Stimulated activated CD4-positive, alpha-beta T cell treated with anti-CD3 and anti-CD28 coated beads, Interleukin-2, amount 100 ng/mL, for 24 hours (primary cell): ENCODE measurements around the gene RNASE4.
"Not testable (repeated sequence)": the region's sequence is repeated elsewhere in the genome, so short reads cannot be mapped to it uniquely, and the experiment has no call there.

ENCODE experiments used
- DNase-seq, 2 donors: peaks; one replicate each; pipeline ENCODE4 v3.0.0-alpha.2; 2020

The RNASE4 gene, protein sequence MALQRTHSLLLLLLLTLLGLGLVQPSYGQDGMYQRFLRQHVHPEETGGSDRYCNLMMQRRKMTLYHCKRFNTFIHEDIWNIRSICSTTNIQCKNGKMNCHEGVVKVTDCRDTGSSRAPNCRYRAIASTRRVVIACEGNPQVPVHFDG

GRCh38 chr14:20683891-20684661 lies at the start of gene RNASE4:
Gene RNASE4 (plus strand): TSS chr14:20684560. CDS start chr14:20699372, 14,812 bp downstream.
- peak; percentile 83 to 84 for DNase-seq

DNA sequence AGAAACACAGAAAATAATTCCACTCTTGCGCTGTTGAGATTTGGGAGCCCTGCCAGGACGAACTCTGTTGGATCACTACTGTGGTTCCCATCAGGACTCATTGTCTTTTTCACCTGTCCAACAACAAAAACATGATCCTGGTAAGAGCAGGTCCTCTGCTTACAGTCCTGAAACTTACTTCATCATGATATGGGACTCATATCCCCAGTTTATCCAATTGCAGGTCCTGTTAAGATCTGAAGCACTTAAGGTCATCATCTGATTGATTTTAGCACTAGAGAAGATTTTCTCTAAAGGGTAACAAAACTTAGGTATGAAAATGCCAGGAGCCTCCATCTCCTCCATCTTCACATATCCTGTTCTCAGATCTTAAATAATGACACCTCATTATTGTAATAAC lies 42.8 kb upstream of the RNASE4 start, which contains the start of gene OR6S1:
TSS of gene OR6S1 (minus strand) at position 101 of the 400 bp plus-strand sequence. CDS start at position 101, 0 bp downstream.
- DNase-seq: no peak

- DNase-seq: no peak
Measured at GRCh38 chr14:20642182-20642581, 42.2 kb upstream of the RNASE4 start.

DNA sequence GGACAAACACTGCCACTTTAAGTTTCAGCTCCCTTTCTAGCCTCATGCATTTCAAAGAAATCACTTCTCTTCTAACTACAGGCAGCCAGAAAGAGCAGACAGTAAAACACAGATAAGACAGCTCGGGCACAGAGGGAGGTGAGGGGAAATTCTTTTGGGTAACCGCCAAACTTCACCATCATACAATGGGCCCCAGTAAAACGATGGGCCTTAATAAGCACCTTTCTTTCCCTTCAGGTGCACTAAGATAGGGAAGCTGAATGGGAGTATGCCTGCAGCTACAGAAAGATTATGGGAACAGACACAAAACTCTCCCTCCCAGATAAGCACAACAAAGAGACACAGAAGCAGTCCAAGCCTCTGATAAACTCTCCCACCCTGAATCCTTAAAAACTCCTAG lies 41.6 kb upstream of the RNASE4 start:
- DNase-seq: not testable (repeated sequence)

GRCh38 chr14:20644520-20644919 lies 39.8 kb upstream of the RNASE4 start:
- no peak for DNase-seq

DNA sequence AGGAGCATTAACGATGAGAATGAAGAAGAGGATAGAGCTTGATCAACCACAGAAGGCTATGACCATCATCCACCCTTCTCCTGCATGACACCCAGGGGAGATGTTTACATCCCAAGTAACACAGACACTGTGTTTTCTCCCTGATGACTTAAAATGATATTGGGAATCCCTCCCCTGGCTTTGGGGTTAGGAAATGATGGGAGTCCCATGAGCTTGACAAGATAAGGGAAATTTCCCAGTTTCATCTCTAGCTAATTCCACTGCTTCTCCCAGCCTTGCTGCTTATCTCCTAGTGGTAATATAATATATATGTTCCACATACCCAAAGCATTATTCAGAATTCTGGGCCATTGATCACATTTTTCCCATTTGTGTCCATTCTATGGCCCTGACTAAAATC lies 38.9 kb upstream of the RNASE4 start:
- no peak for DNase-seq

DNA sequence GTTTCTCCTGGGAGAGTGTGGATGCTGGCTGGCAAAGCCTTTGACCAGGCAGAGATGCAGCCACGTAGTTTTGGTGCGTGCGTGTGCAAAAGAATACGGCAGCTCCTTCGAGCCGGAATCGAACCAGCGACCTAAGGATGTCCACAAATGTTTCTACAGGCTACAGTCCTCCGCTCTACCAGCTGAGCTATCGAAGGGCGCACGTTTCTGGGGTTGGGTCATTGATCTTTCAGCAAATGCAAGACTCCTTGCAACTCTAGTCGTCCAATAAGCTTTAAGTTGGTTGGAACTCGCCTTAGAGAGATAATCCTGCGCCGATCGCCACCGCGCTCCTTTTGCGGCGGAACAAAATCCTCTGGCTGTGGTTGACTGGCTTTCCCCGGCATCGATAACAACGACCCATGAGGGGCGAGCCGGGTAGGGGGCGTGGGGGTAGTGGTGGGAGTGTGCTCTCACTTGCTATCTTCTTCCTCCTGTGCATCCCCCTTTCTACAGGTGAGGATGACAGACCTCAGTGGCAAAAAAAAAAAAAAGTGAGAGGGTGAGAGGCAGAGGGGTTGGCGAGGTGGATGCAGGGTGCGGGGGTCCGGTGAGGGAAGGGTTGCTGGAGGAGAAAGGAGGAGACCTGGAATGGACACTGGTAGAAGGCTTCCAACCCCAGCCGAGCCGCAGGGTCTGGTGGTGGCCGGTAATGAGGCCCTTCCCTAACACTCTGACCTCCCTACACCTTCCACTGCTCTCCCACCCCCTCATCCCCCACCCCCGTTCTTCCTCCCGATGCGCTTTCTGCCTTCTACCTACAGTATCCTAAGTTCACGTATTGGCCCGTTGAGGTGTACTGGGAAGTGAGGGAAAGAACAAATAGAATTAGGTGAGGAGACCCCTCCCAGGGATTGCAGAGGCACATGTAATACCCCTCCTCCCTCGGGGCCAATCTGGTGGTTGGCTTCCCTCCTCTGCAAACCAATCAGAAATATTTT lies 31.1 kb upstream of the RNASE4 start:
- DNase-seq: peak; percentile 63 to 79

DNA sequence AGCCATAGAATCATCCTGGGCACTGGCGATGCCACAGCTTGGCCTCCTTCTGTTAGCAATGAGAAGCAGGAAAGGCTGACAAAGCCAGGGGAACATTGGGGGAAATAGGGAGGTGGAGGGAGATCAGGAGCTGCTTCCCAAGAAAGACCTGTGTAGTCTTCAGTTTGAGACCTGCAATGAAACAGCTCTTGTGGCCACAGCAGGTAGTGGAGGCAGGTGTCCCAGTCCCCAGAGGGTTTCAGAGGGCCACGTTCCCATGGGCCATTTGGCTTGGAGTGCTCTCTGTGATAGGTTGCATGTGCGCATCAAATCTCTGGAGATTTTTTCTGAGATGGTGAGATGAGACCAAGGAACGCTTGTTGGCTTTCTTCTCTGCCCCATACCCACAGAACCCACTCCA lies 28.5 kb upstream of the RNASE4 start:
- no peak for DNase-seq

- no peak for DNase-seq
Measured at GRCh38 chr14:20656274-20656673, 28.1 kb upstream of the RNASE4 start.

DNA sequence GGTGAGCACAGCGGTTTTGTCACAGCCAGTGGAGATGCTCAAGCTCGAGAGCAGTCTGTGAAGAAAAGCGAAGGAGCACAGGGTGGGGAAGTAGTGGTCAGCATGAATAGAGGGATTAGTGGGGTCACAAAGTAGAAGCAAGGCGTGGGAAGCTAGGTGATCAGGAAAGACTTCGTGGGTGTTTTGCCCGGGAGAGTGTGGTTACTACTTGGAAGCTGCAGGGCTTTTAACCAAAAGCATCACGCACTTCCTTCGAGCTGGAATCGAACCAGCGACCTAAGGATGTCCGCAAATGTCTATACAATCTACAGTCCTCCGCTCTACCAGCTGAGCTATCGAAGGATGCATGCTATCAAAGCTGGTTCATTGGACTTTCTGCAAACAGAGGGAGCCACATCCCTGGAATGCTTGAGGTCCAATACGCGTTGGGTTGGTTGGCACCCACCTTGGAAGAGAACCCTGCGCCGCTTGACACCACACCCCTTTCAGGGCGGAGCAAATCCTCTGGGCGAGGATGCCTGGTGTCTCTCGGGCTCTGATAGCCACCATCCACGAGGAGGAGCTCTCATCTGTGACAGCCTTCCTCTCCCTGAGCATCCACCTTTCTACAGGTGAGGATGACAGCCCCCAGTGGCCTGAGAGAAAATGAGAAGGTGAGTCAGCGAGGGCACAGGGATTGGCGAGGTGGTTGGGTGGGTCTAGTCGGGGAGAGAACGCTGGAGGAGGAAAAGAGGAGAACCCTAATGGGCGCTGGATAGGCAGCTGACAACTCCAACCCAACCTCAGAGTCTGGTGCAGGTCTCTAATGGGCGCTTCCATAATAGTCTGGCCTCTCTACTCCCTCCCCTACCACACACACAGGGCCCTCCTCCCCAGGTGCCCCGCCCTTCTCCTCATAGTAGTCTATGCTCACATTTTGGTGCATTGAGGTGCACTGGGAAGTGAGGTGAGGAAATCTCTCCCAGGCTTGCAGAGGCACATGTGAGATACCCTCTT lies 26.8 kb upstream of the RNASE4 start:
- DNase-seq: peak in 1 of 2 donors; percentile 35

DNA sequence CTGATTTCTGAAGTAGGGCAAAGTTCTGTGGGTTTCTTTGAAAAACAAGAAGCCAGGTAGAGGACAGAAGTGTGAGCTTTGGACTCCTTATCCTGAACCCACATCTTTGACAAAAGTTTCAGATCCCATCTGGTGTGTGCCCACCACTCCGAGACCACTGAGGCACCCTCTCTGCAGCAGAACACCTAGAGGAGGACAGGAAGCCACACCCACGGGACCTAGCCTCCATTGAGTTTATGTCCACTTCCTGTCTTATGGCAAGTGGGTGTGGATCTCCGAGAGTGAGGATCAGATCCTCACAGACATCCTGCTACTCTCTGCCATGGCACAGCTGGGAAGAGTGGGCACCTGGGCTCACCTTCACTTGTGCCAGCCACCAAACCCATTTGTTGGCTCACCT lies 26.1 kb upstream of the RNASE4 start:
- DNase-seq: no peak

DNA sequence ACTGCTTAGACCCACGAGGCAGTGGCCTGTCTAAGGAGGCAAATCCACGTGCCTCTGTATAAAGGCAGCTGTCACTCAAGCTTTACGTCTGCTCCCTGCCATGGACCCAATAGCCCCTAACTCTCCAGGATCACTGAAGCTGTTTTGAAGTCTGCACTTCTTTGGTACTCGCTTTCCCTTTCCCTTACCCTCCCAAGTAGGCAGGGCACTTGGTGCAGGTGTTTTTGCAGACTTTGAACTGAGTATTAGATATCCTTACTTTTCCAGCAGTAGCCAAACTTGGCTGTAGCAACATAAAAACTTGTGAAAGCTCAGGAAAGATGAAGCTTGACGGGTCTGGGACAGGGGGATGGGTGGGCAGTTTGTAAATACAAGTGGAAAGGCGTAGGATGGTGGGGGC lies 25.0 kb upstream of the RNASE4 start:
- DNase-seq: no peak

DNA sequence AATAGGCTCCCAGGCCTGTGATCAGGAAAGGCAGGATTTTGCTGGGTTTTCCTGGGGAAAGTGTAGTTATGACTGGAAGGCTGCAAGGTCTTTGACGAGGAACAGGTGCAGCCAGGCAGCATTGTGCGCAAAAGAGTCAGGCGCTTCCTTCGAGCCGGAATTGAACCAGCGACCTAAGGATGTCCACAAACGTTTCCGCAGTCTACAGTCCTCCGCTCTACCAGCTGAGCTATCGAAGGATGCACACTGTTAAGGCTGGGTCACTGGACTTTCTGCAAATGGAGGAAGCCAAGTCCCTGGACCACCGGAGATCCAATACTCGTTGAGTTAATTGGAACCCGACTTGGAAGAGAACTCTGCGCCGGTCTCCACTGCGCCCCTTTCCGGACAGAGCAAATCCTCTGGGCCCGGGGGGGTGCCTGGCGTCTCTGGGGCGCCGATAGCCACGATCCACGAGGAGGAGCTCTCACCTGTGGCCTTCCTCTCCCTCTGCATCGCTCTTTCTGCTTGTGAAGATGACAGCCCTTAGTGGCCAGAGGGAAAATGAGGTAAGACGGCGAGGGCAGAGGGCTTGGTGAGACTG lies 24.5 kb upstream of the RNASE4 start:
- no peak for DNase-seq

- no peak for DNase-seq
Measured at GRCh38 chr14:20661197-20661596, 23.2 kb upstream of the RNASE4 start.

- DNase-seq: peak; percentile 81 to 89
Measured at GRCh38 chr14:20662968-20663732, 21.2 kb upstream of the RNASE4 start.

DNA sequence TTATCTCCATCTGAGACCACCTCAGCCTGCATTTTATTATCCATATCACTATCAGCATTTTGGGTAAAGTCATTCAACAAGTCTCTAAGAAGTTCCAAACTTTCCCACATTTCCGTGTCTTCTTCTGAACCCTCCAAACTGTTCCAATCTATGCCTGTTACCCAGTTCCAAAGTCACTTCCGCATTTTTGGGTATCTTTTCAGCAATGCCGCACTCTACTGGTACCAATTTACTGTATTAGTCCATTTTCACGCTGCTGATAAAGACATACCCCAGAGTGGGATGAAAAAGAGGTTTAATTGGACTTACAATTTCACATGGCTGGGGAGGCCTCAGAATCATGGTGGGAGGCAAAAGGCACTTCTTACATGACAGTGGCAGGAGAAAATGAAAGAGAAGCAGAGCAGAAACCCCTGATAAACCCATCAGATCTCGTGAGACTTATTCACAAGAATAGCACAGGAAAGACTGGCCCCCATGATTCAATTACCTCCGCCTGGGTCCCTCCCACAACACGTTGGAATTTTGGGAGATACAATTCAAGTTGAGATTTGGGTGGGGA lies 17.9 kb upstream of the RNASE4 start:
- DNase-seq: not testable (repeated sequence)

DNA sequence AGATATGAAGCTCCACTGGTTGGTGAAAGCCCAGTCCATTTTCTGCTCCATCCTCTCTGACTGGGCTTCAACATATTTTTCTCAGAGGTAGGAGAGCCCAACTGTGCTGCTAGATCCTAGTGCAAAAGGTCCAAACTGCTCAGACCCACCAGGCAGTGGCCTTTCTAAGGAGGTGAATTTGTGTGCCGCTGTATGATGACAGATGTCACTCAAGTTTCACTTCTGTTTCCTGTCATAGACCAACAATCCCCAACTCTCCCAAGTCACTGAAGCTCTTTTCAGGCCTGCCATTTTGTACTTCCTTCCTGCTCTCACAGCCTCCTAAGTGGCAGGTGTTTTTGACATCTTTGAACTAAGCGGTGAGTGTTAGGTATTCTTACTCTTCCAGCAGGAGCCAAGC lies 16.4 kb upstream of the RNASE4 start:
- DNase-seq: no peak

DNA sequence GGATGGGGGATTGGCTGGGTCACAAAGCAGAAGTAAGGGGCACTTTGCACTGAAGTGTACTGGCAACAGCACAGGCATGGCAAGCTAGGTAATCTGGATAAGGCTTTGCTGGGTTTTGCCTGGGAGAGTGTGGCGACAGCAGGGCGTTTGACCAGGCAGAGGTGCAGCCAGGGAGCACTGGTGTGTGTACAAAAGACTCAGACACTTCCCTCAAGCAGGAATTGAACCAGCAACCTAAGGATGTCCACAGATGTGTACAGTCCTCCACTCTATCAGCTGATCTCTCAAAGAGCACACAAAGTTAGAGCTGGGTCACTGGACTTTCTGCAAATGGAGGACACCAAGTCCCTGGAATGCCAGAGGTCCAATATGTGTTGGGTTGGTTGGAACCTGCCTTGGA lies 15.4 kb upstream of the RNASE4 start:
- no peak for DNase-seq

GRCh38 chr14:20671597-20672283 lies 12.6 kb upstream of the RNASE4 start:
- DNase-seq: no peak

DNA sequence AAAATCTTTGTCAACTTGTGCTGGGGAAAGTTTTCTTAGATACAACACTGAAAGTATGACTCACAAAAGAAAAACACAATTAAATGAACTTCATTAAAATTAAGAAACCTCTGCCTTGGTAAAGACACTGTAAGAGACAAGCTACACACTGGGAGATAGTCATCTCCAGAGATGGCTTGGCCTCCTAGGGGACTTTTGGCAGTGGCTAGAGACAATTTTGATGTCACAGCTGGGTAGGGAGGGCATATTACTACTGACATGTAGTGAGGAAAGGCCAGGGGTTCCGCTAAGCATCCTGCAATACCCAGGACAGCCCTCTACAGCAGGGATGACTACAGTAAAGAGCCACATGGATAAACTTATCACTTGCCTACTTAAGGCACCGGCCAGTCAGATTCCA lies 8.7 kb upstream of the RNASE4 start:
- DNase-seq: no peak
